Measurements from ENCODE around the gene ADAM8. TPM values are rescaled to one million over a fixed set of nuclear protein-coding genes. Genes with fewer than 3 reads are reported as not detected.
A peak's percentile ranks its signal among the peaks of the same experiment; 100 is the strongest.

Gene ADAM8
- total RNA-seq, 3 donors from 2014 or later (not counting 1 experiment from before 2014, with no cell fraction given), result 357 to 682 (median 425) TPM

- Histone ChIP-seq H3K4me3 (ENCODE audit: low read length) (no peak within 1 kb of the TSS), H3K9me3 (ENCODE audit: control insufficient read depth, insufficient read depth, low read length) (no peaks in the 10 kb centered on the region), H3K27ac (ENCODE audit: low read length) (no peak within 1 kb of the TSS), H3K4me1 (ENCODE audit: control insufficient read depth, insufficient read depth, low read length) (peaks cover 47% of the 10 kb centered on the region), H3K27me3 (ENCODE audit: control insufficient read depth, insufficient read depth, low read length) (peaks cover 24% of the 10 kb centered on the region), H3K36me3 (ENCODE audit: control insufficient read depth, insufficient read depth, low read length) (no peaks in the 10 kb centered on the region)
- no peak within 1 kb of the TSS for H3K27ac Mint-ChIP-seq
- 54% methylated on average over 55 of the region's 60 CpGs for WGBS (ENCODE audit: insufficient coverage)
- intact Hi-C loops (cut with micrococcal nuclease), result no loop called here
- no peak for ATAC-seq
- peak within 1 kb of the TSS; percentile 50 for H3K4me3 Mint-ChIP-seq
- DNase-seq, result no peak
- H3K9me3 Mint-ChIP-seq, result no peaks in the 10 kb centered on the region
- TF ChIP-seq CTCF (IDR thresholded peaks at IDR 0.05), result no peak
- H3K27me3 Mint-ChIP-seq (ENCODE audit: low read depth in 2 of 2), result peaks cover 25 to 51% of the 10 kb centered on the region in 2 donors
- H3K36me3 Mint-ChIP-seq, result no peaks in the 10 kb centered on the region
- H3K4me1 Mint-ChIP-seq, result peaks cover 6 to 40% of the 10 kb centered on the region in 2 donors
Observed at GRCh38 chr10:133237588-133238465, 38.8 kb downstream of the ADAM8 start, which contains the start of gene VENTX. VENTX (plus strand) TSS chr10:133237855; CDS start chr10:133237915, 60 bp downstream.

- H3K27me3 ChIP-seq (ENCODE audit: control insufficient read depth, insufficient read depth, low read length), result peaks cover 25% of the 10 kb centered on the region
- no peaks in the 10 kb centered on the region for H3K9me3 ChIP-seq (ENCODE audit: control insufficient read depth, insufficient read depth, low read length)
- no peak overlapping the region for H3K4me3 ChIP-seq (ENCODE audit: low read length)
- Mint-ChIP-seq H3K27ac (no peak overlapping the region), H3K4me1 (peaks cover 6 to 33% of the 10 kb centered on the region in 2 donors), H3K27me3 (ENCODE audit: low read depth in 2 of 2) (peaks cover 26 to 47% of the 10 kb centered on the region in 2 donors), H3K36me3 (no peaks in the 10 kb centered on the region), H3K4me3 (peak overlapping the region; percentile 50), H3K9me3 (no peaks in the 10 kb centered on the region)
- no peaks in the 10 kb centered on the region for H3K36me3 ChIP-seq (ENCODE audit: control insufficient read depth, insufficient read depth, low read length)
- DNase-seq, result no peak
- intact Hi-C loops (cut with micrococcal nuclease), result no loop called here
- TF ChIP-seq CTCF (IDR thresholded peaks at IDR 0.05), result no peak
- 13% methylated on average over 32 of the region's 32 CpGs for WGBS (ENCODE audit: insufficient coverage)
- H3K4me1 ChIP-seq (ENCODE audit: control insufficient read depth, insufficient read depth, low read length), result peaks cover 45% of the 10 kb centered on the region
- H3K27ac ChIP-seq (ENCODE audit: low read length), result no peak overlapping the region
- no peak for ATAC-seq
Observed at GRCh38 chr10:133237241-133237587, 39.5 kb downstream of the ADAM8 start.

- H3K9me3 ChIP-seq (ENCODE audit: control insufficient read depth, insufficient read depth, low read length), result no peaks in the 10 kb centered on the region
- 3% methylated on average over 103 of the region's 103 CpGs for whole genome bisulfite sequencing (ENCODE audit: insufficient coverage)
- H3K27ac ChIP-seq (ENCODE audit: low read length), result no peak overlapping the region
- no peak for TF ChIP-seq CTCF (IDR thresholded peaks at IDR 0.05)
- Mint-ChIP-seq H3K27ac (no peak overlapping the region), H3K4me1 (peaks cover 6 to 29% of the 10 kb centered on the region in 2 donors), H3K4me3 (no peak overlapping the region), H3K27me3 (ENCODE audit: low read depth in 2 of 2) (peaks cover 32 to 47% of the 10 kb centered on the region in 2 donors), H3K36me3 (no peaks in the 10 kb centered on the region), H3K9me3 (no peaks in the 10 kb centered on the region)
- intact Hi-C loops (cut with micrococcal nuclease), result no loop called here
- no peaks in the 10 kb centered on the region for H3K36me3 ChIP-seq (ENCODE audit: control insufficient read depth, insufficient read depth, low read length)
- H3K27me3 ChIP-seq (ENCODE audit: control insufficient read depth, insufficient read depth, low read length), result peaks cover 30% of the 10 kb centered on the region
- ATAC-seq (peak in 1 of 3 donors; percentile 23), DNase-seq (no peak)
- H3K4me1 ChIP-seq (ENCODE audit: control insufficient read depth, insufficient read depth, low read length), result peaks cover 39% of the 10 kb centered on the region
- H3K4me3 ChIP-seq (ENCODE audit: low read length), result no peak overlapping the region
Observed at GRCh38 chr10:133236401-133237240, 40.0 kb downstream of the ADAM8 start.

Data from natural killer cell (primary cell).